ENCODE measurements around the gene RBM44.
A peak's percentile ranks its signal among the peaks of the same experiment; 100 is the strongest.

RBM44 gene

GRCh38 chr2:237879991-237880560, 81.5 kb downstream of the RBM44 start:
- no peak for DNase-seq (ENCODE audit: low read depth in 2 of 2)
- no peak overlapping the region for H3K4me3 ChIP-seq (replicated peaks in 1 of 2; ENCODE audit: low read depth in 2 of 2, low read length in 2 of 2)
- no peak for TF ChIP-seq CTCF (IDR thresholded peaks at IDR 0.05; ENCODE audit: low read depth, low read length)

- no peak overlapping the region for H3K4me3 ChIP-seq (replicated peaks in 1 of 2; ENCODE audit: low read depth in 2 of 2, low read length in 2 of 2)
- no peak for DNase-seq (ENCODE audit: low read depth in 2 of 2)
- no peak for TF ChIP-seq CTCF (IDR thresholded peaks at IDR 0.05; ENCODE audit: low read depth, low read length)
These were observed 84.2 kb downstream of the RBM44 start for GRCh38 chr2:237882510-237883481.

- DNase-seq (ENCODE audit: low read depth in 2 of 2), result no peak
- TF ChIP-seq CTCF (IDR thresholded peaks at IDR 0.05; ENCODE audit: low read depth, low read length), result no peak
- H3K4me3 ChIP-seq (replicated peaks in 1 of 2; ENCODE audit: low read depth in 2 of 2, low read length in 2 of 2), result no peak overlapping the region
These were observed 85.4 kb downstream of the RBM44 start for GRCh38 chr2:237883951-237884446.

- no peak for DNase-seq (ENCODE audit: low read depth in 2 of 2)
- H3K4me3 ChIP-seq (replicated peaks in 1 of 2; ENCODE audit: low read depth in 2 of 2, low read length in 2 of 2), result no peak overlapping the region
- TF ChIP-seq CTCF (IDR thresholded peaks at IDR 0.05; ENCODE audit: low read depth, low read length), result no peak
These were observed 86.1 kb downstream of the RBM44 start for GRCh38 chr2:237884681-237885080.

GRCh38 chr2:237885111-237885930, 86.7 kb downstream of the RBM44 start:
- H3K4me3 ChIP-seq (replicated peaks in 1 of 2; ENCODE audit: low read depth in 2 of 2, low read length in 2 of 2), result no peak overlapping the region
- no peak for DNase-seq (ENCODE audit: low read depth in 2 of 2)
- no peak for TF ChIP-seq CTCF (IDR thresholded peaks at IDR 0.05; ENCODE audit: low read depth, low read length)

- peak; percentile 24 to 81 for DNase-seq (ENCODE audit: low read depth in 2 of 2)
- no peak overlapping the region for H3K4me3 ChIP-seq (replicated peaks in 1 of 2; ENCODE audit: low read depth in 2 of 2, low read length in 2 of 2)
- TF ChIP-seq CTCF (IDR thresholded peaks at IDR 0.05; ENCODE audit: low read depth, low read length), result no peak
These were observed 87.5 kb downstream of the RBM44 start for GRCh38 chr2:237885931-237886684.

Measured in cardiac fibroblast (primary cell).